K562 (cell line): ENCODE results near the gene SOX30. TPM values are rescaled to one million over a fixed set of nuclear protein-coding genes. Genes with fewer than 3 reads are reported as not detected.

Experiments
- ATAC-seq: fragments of 200-7000 bp; cut with Tn5 transposase; 3 replicates; pipeline ENCODE4 v1.9.1; 2020; ENCODE audit warnings: moderate library complexity
- BruUV-seq: library from RNA; stranded (reverse); fragments of 400-500 nt; replicated peaks from 2 replicates; lab custom pipeline; 2021; lab: Mats Ljungman, UMichigan
- CTCF ChIA-PET: fragments of 300-600 bp; formaldehyde crosslinking; extraction: SDS; loops from one replicate; lab custom pipeline; 2021; ENCODE audit warnings: low intra/inter-chr PET ratio; lab: Yijun Ruan, JAX
- POLR2A ChIA-PET: fragments of 300-600, 350-650 bp; sonication (Branson Sonifier 250); formaldehyde crosslinking; extraction: SDS; loops from one replicate; lab custom pipeline; 2021; ENCODE audit warnings: antibody characterized with exemption, inconsistent platforms; lab: Yijun Ruan, JAX
- DNase-seq, 4 experiments: peaks; one replicate each; pipeline versions ENCODE4 v3.0.0 to v3.0.0-alpha.2; 2011 to 2018; ENCODE audit warnings: low spot score in 3 of 4, mixed read lengths in 3 of 4; ENCODE audit errors: extremely low read depth in 1 of 4
- FAIRE-seq: peaks from 2 replicates; lab custom pipeline; 2011; peaks lifted over from hg19 to GRCh38; lab: Jason Lieb, UNC
- H2AFZ ChIP-seq: 2 replicates; pipeline ENCODE4 v1.6.0; 2011; ENCODE audit warnings: low read depth, low read length, control low read depth, inconsistent platforms
- H3K27ac ChIP-seq: fragments of 200-600 bp; 3 replicates; pipeline ENCODE4 v1.8.0; 2011; ENCODE audit warnings: low read depth, mild to moderate bottlenecking, control low read depth, inconsistent platforms, low read length, moderate library complexity, mixed read lengths; ENCODE audit errors: extremely low read depth
- H3K27me3 ChIP-seq, 2 experiments: fragments of 300-600 bp in 1 of 2; 2 replicates in 1 of 2; 3 replicates in 1 of 2; pipeline versions ENCODE4 v1.6.0 to v1.8.0; 2011; ENCODE audit warnings: inconsistent platforms in 2 of 2, low read length in 2 of 2, mild to moderate bottlenecking in 1 of 2, mixed read lengths in 1 of 2, moderate library complexity in 1 of 2; ENCODE audit not compliant: control insufficient read depth in 2 of 2, insufficient read depth in 2 of 2
- H3K36me3 ChIP-seq: fragments of 300-600 bp; 3 replicates; pipeline ENCODE4 v1.8.0; 2011; ENCODE audit warnings: mild to moderate bottlenecking, low read length, inconsistent platforms; ENCODE audit not compliant: control insufficient read depth, insufficient read depth
- H3K4me1 ChIP-seq, 2 experiments: fragments of 200-600 bp in 1 of 2; replicated peaks in 1 of 2; 2 replicates in 1 of 2; 3 replicates in 1 of 2; pipeline versions ENCODE4 v1.5.1 to v1.8.0; 2011; ENCODE audit warnings: inconsistent platforms in 2 of 2, low read length in 2 of 2, mild to moderate bottlenecking in 1 of 2, mixed read lengths in 1 of 2, moderate library complexity in 1 of 2; ENCODE audit not compliant: control insufficient read depth in 2 of 2, insufficient read depth in 2 of 2
- H3K4me2 ChIP-seq: 2 replicates; pipeline ENCODE4 v1.6.1; 2011; ENCODE audit warnings: low read length, control low read depth, inconsistent platforms, mixed read lengths; ENCODE audit not compliant: insufficient read depth
- H3K4me3 ChIP-seq: fragments of 200-600 bp; sonication (generic), shearing (Covaris generic); 2 replicates; pipeline ENCODE4 v1.5.1; 2016; ENCODE audit warnings: control low read depth, inconsistent platforms
- H3K79me2 ChIP-seq: fragments of 200-600 bp; 3 replicates; pipeline ENCODE4 v1.8.0; 2011; ENCODE audit warnings: low read length, inconsistent platforms; ENCODE audit not compliant: control insufficient read depth, insufficient read depth
- H3K9ac ChIP-seq, 2 experiments: 2 replicates each; pipeline versions ENCODE4 v1.6.0 to v1.6.1; 2011; ENCODE audit warnings: low read depth in 2 of 2, low read length in 2 of 2, control low read depth in 1 of 2, inconsistent platforms in 1 of 2, mild to moderate bottlenecking in 1 of 2, mixed read lengths in 1 of 2; ENCODE audit not compliant: insufficient read depth in 1 of 2
- H3K9me1 ChIP-seq: one replicate; pipeline ENCODE4 v1.6.0; 2011; ENCODE audit warnings: inconsistent platforms, mild to moderate bottlenecking, low read length, moderate library complexity; ENCODE audit not compliant: control insufficient read depth, insufficient read depth
- H3K9me3 ChIP-seq: replicated peaks from 2 replicates; pipeline ENCODE4 v1.5.1; 2011; ENCODE audit warnings: low read depth, low read length, inconsistent platforms; ENCODE audit not compliant: control insufficient read depth, insufficient read depth
- H4K20me1 ChIP-seq: replicated peaks from 2 replicates; pipeline ENCODE4 v1.6.1; 2011; ENCODE audit warnings: low read length, inconsistent platforms, mixed read lengths; ENCODE audit not compliant: control insufficient read depth, insufficient read depth
- CCNT2 ChIP-seq: IDR thresholded peaks from 2 replicates; pipeline ENCODE4 v1.6.1; 2011; ENCODE audit warnings: borderline replicate concordance, low read depth, mild to moderate bottlenecking, moderate library complexity, mixed read lengths, low read length; ENCODE audit not compliant: insufficient read length; ENCODE audit errors: extremely low read depth
- FOXP1 ChIP-seq: sonication (generic); formaldehyde crosslinking; IDR thresholded peaks from 2 replicates; pipeline ENCODE4 v1.8.0; 2022; ENCODE audit warnings: mild to moderate bottlenecking, missing genetic modification reagents
- JUNB ChIP-seq: fragments of 450-650 bp; formaldehyde crosslinking; conservative IDR thresholded peaks from 2 replicates; pipeline ENCODE4 v1.4.0; 2020; ENCODE audit warnings: mild to moderate bottlenecking
- JUND ChIP-seq, 2 experiments: IDR thresholded peaks; 2 replicates in 1 of 2; 3 replicates in 1 of 2; pipeline ENCODE4 v1.6.1; 2011; ENCODE audit warnings: borderline replicate concordance in 2 of 2, low read depth in 2 of 2, low read length in 2 of 2, improper control_type of control experiment in 1 of 2, missing biosample characterization in 1 of 2, missing genetic modification characterization in 1 of 2, missing genetic modification reagents in 1 of 2
- L3MBTL2 ChIP-seq: fragments of 450-650 bp; IDR thresholded peaks from 2 replicates; pipeline ENCODE4 v1.6.1; 2016; ENCODE audit warnings: mild to moderate bottlenecking, moderate library complexity
- ZBTB5 ChIP-seq: fragments of 450-650 bp; IDR thresholded peaks from 2 replicates; pipeline ENCODE4 v1.6.1; 2017; ENCODE audit warnings: antibody characterized with exemption
- ZC3H8 ChIP-seq: fragments of 450-650 bp; IDR thresholded peaks from 2 replicates; pipeline ENCODE4 v1.6.1; 2017
- WGBS: fragments of 100-300 bp; shearing (Covaris generic); methylation state at CpG from one replicate; pipeline ENCODE4 v1.1.6; 2016; ENCODE audit warnings: low coverage, mixed read lengths; ENCODE audit not compliant: insufficient coverage; ENCODE audit errors: missing lambda C conversion rate; 5-methylcytosine and 5-hydroxymethylcytosine counted together
- in situ Hi-C: fragments of 300-500 bp; cut with MboI; formaldehyde crosslinking; loops from 4 replicates; pipeline ENCODE4 v1.15.0; 2018; ENCODE audit warnings: inconsistent platforms, mixed read lengths
- intact Hi-C: fragments of 100-400 bp; cut with micrococcal nuclease; formaldehyde crosslinking; loops from 2 replicates; pipeline ENCODE4 v1.14.2; 2022
- polyA plus RNA-seq, 8 experiments: library from polyadenylated mRNA; depleted of rRNA in 4 of 8; stranded (reverse) in 5 of 8; unstranded in 3 of 8; fragments of >200 nt; fragmentation: Nextera tagmentation in 2 of 8; fragmentation: Illumina TruSeq in 1 of 8; extraction: Ambion mirVana in 2 of 8; extraction: Trizol in 1 of 8; gene quantifications; 2 replicates each; pipeline versions ENCODE4 v1.2.1 to v1.2.3, GENCODE V29; 2011 to 2014; ENCODE audit warnings: inconsistent platforms in 1 of 8, missing spikeins in 1 of 8
- total RNA-seq, 7 experiments: library from RNA; depleted of rRNA in 6 of 7; stranded (reverse); fragments of >200 nt in 6 of 7; fragmentation: Illumina TruSeq in 2 of 7; extraction: Trizol in 2 of 7; gene quantifications; 2 replicates each; pipeline versions ENCODE4 v1.2.1 to v1.2.3, GENCODE V29; 2011 to 2021; ENCODE audit warnings: low replicate concordance in 1 of 7

The SOX30 gene
- total and polyA plus RNA-seq, 9 of the 15 experiments (the other 6 are each of a cell fraction or from before 2014, with no cell fraction given), result not detected

GRCh38 chr5:157670662-157671591 lies 18.7 kb upstream of the SOX30 start, which contains the start of gene C5orf52:
C5orf52 (plus strand) TSS chr5:157671533; CDS start chr5:157671615, 82 bp downstream.
- TF ChIP-seq CCNT2, result no peak
- TF ChIP-seq JUNB (CRISPR knock-in tag), result no peak
- no peak for TF ChIP-seq ZBTB5
- TF ChIP-seq JUND (IDR thresholded peaks at IDR 0.05; ENCODE audit: borderline replicate concordance, low read depth, low read length), result no peak
- no peak for TF ChIP-seq JUND (tag; IDR thresholded peaks at IDR 0.05; ENCODE audit: borderline replicate concordance, low read depth, low read length)
- no peak for TF ChIP-seq ZC3H8
- no peak for TF ChIP-seq FOXP1
- TF ChIP-seq L3MBTL2, result no peak
- no peak for ATAC-seq
- H3K36me3 ChIP-seq, result no peaks in the 10 kb centered on the region
- BruUV-seq, result no TSS peak
- no peak for DNase-seq
- H3K79me2 ChIP-seq, result no peaks in the 10 kb centered on the region
- no peaks in the 10 kb centered on the region for H3K9me1 ChIP-seq
- no peak within 1 kb of the TSS for H3K4me2 ChIP-seq
- no peaks in the 10 kb centered on the region; the same call in 1 of the 2 replicates for H3K9me3 ChIP-seq
- ChIA-PET POLR2A (interaction anchor here (1.0 to 1.1 kb wide), 2 partner anchors 11 to 62 kb away, joined by 3 read pairs; no protein-coding TSS in a partner anchor), CTCF (no interaction called here)
- no peak within 1 kb of the TSS for H3K9ac ChIP-seq
- FAIRE-seq, result no peak
- intact Hi-C loops (no loop called here), in situ Hi-C loops (no loop called here)
- no peaks in the 10 kb centered on the region for H4K20me1 ChIP-seq
- no peak within 1 kb of the TSS for H3K27ac ChIP-seq
- H3K27me3 ChIP-seq, result peaks cover 0 to 27% of the 10 kb centered on the region in 2 experiments; a peak in 2 of 5 replicates
- 54% methylated on average over 42 of the region's 59 CpGs for WGBS
- H2AFZ ChIP-seq, result no peak within 1 kb of the TSS
- no peak within 1 kb of the TSS for H3K4me3 ChIP-seq
- peaks cover 0 to 10% of the 10 kb centered on the region in 2 experiments; a peak in 1 of 5 replicates for H3K4me1 ChIP-seq
